ENCODE data around the gene TCF4.

- no peak for TF ChIP-seq FOXA1 (IDR thresholded peaks at IDR 0.05)
- TF ChIP-seq ARNT (IDR thresholded peaks at IDR 0.05), result no peak
- no peak for TF ChIP-seq BHLHE40 (IDR thresholded peaks at IDR 0.05; ENCODE audit: borderline replicate concordance)
- TF ChIP-seq SP1 (IDR thresholded peaks at IDR 0.05), result no peak
- TF ChIP-seq PKNOX1 (IDR thresholded peaks at IDR 0.05), result no peak
- TF ChIP-seq FOXK2 (IDR thresholded peaks at IDR 0.05), result no peak
- no peak for TF ChIP-seq SUZ12 (IDR thresholded peaks at IDR 0.05)
- no peak for TF ChIP-seq ZNF384 (IDR thresholded peaks at IDR 0.05)
- TF ChIP-seq TARDBP (IDR thresholded peaks at IDR 0.05), result no peak
- TF ChIP-seq FOXM1 (IDR thresholded peaks at IDR 0.05; ENCODE audit: borderline replicate concordance), result no peak
- no peak for TF ChIP-seq ELF4 (IDR thresholded peaks at IDR 0.05)
Observed at GRCh38 chr18:55229682-55230081, 358.3 kb downstream of the TCF4 start.

Measured in HEK293T (cell line).